Jurkat, Clone E6-1 (cell line): Measurements from ENCODE around the gene SPN.
"Not testable (repeated sequence)": the region's sequence is repeated elsewhere in the genome, so short reads cannot be mapped to it uniquely, and the experiment has no call there.

ENCODE experiments used
- DNase-seq: peaks from one replicate; pipeline ENCODE4 v3.0.0-alpha.2; 2011; ENCODE audit warnings: low read depth, low spot score
- H3K4me3 ChIP-seq: 2 replicates; pipeline ENCODE4 v1.5.1; 2011; ENCODE audit warnings: mild to moderate bottlenecking, low read length, control low read depth, moderate library complexity

Gene SPN

DNA sequence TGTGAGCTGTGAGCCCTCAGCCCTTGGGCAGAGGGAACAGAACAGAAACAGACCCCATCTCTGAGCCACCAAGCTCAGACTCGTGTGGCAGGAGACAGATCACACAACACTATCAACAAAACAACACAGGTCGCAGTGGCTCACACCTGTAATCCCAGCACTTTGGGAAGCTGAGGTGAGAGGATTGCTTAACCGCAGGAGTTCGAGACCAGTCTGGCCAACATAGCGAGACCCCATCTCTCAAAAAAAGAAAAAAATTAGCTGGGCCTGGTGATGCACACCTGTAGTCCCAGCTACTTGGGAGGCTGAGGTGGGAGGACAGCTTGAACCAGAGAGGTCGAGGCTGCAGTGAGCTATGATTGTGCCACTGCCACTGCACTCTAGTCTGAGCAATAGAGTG, 10.5 kb downstream of the SPN start:
- H3K4me3 ChIP-seq, result no peak overlapping the region
- DNase-seq, result no peak

- no peak for DNase-seq
- H3K4me3 ChIP-seq, result no peak overlapping the region
These were observed 11.1 kb downstream of the SPN start for GRCh38 chr16:29674188-29674587.

GRCh38 chr16:29675811-29676643, 13.0 kb downstream of the SPN start:
- no peak overlapping the region for H3K4me3 ChIP-seq
- DNase-seq, result peak; percentile 67

GRCh38 chr16:29676989-29677785, 14.1 kb downstream of the SPN start:
- no peak overlapping the region for H3K4me3 ChIP-seq
- DNase-seq, result no peak

GRCh38 chr16:29678691-29679267, 15.7 kb downstream of the SPN start, which contains the start of gene QPRT:
QPRT (plus strand) TSS chr16:29679180; CDS start chr16:29679198, 18 bp downstream.
- peak within 1 kb of the TSS; percentile 63 for H3K4me3 ChIP-seq
- DNase-seq, result no peak

- DNase-seq, result no peak
- H3K4me3 ChIP-seq, result peak overlapping the region; percentile 63
These were observed 17.1 kb downstream of the SPN start for GRCh38 chr16:29680180-29680598.

DNA sequence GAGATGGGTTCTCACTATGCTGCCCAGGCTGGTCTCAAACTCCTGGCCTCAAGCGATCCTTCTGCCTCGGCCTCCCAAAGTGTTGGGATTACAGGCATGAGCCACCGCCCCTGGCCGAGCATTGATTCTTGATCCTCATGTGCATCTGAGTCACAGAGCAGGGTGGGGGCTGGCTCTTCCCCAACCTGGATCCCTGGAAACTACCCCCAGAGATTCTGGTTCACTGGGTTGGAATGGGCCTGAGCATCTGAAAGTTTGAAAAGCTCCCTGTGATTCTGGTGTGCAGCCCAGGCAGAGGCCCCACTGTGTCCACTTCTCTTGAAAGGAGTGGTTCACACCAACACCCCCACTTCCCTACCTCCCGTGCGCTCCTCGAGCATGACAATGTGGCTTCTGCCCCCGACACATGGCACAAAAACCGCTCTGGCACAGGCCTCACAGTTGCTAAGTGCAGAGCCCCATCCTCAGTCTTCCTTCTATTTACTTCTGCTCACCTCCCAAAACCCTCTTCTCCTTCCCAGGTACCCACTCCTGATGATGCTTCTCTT, 20.6 kb downstream of the SPN start:
- no peak overlapping the region for H3K4me3 ChIP-seq
- DNase-seq, result no peak

DNA sequence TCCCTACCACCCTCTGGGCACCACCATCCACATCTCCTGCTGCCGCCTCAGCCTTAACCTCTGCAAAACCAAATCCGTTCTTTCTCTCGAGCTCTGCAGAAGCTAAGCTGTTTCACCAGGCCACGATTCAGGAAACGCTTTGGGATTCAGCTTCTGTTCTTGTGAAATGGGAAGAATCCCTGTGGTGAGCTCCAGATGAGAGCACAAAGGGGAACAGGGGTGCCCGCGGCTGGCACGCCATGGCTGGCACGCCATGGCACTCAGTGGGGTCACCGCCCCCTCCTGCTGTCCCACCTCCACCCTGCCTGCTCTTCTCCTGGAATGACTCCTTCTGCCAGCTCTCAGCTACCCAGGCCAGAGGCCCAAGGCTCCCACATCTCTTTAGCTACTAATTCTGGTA, 21.6 kb downstream of the SPN start:
- DNase-seq, result no peak
- H3K4me3 ChIP-seq, result no peak overlapping the region

- DNase-seq, result no peak
- H3K4me3 ChIP-seq, result no peak overlapping the region
These were observed 23.8 kb downstream of the SPN start for GRCh38 chr16:29686740-29687332.

GRCh38 chr16:29687755-29688154, 24.7 kb downstream of the SPN start:
- DNase-seq, result no peak
- H3K4me3 ChIP-seq, result no peak overlapping the region

GRCh38 chr16:29688172-29688571, 25.1 kb downstream of the SPN start:
- H3K4me3 ChIP-seq, result no peak overlapping the region
- no peak for DNase-seq

DNA sequence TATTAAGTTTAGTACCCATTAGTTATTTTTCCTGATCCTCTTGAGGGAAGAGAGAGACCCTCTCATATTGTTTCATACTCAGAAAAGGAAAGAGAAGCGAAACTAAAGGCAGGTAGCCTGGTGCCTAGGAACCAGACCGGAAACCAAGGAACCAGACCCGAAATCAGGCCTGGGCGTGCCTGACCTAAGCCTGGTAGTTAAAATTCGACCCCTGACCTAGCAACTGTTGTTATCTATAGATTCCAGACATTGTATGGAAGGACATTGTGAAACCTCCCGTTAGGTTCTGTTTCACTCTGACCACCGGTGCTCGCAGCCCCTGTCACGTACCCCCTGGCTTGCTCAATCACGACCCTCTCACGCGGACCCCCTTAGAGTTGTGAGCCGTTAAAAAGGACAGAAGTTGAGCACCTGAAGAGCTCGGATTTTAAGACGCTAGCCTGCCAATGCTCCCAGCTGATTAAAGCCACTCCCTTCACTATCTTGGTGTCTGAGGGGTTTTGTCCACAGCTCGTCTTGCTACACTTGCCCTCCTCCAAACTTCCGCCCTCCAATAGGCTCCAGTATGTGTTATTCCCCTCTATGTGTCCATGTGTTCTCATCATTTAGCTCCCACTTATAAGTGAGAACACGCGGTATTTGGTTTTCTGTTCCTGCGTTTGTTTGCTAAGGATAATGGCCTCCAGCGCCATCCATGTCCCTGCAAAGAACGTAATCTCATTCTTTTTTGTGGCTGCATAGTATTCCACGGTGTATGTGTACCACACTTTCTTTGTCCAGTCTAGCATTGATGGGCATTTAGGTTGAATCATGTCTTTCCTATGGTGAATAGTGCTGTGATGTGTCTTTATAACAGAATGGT, 26.7 kb downstream of the SPN start:
- not testable (repeated sequence) for DNase-seq

DNA sequence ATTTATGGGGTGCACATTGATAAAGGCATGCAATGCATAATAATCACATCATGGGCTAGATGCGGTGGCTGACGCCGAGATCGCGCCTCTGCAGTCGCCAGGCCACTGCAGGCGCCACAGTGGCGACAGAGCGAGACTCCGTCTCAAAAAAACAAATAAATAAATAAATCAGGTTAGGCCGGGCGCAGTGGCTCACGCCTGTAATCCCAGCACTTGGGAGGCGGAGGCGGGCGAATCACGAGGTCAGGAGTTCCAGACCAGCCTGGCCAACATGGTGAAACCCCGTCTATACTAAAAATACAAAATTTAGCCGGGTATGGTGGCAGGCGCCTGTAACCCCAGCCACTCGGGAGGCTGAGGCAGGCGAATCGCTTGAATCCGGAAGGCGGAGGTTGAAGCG, 29.6 kb downstream of the SPN start:
- DNase-seq, result not testable (repeated sequence)

More for the DNA sequence above, 26.7 kb downstream of the SPN start:
- not testable (repeated sequence) for H3K4me3 ChIP-seq

GRCh38 chr16:29694384-29695195, 31.5 kb downstream of the SPN start:
- H3K4me3 ChIP-seq, result no peak overlapping the region
- DNase-seq, result no peak

More for the DNA sequence above, 29.6 kb downstream of the SPN start:
- not testable (repeated sequence) for H3K4me3 ChIP-seq

- H3K4me3 ChIP-seq, DNase-seq: not testable (repeated sequence)
These were observed 32.6 kb downstream of the SPN start for GRCh38 chr16:29695675-29696074.

DNA sequence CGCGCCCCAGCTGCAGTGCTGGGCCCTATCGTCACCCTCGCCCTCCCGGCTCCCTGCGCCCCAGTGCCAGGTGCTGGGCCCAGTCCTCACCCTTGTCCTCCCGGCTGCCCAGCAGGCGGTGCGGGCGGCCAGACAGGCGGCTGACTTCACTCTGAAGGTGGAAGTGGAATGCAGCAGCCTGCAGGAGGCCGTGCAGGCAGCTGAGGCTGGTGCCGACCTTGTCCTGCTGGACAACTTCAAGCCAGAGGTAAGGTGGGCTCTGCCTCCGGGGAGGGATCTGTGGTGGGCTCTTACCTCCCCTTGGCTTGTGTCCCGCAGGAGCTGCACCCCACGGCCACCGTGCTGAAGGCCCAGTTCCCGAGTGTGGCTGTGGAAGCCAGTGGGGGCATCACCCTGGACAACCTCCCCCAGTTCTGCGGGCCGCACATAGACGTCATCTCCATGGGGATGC, 33.9 kb downstream of the SPN start:
- DNase-seq, result no peak
- H3K4me3 ChIP-seq, result no peak overlapping the region

DNA sequence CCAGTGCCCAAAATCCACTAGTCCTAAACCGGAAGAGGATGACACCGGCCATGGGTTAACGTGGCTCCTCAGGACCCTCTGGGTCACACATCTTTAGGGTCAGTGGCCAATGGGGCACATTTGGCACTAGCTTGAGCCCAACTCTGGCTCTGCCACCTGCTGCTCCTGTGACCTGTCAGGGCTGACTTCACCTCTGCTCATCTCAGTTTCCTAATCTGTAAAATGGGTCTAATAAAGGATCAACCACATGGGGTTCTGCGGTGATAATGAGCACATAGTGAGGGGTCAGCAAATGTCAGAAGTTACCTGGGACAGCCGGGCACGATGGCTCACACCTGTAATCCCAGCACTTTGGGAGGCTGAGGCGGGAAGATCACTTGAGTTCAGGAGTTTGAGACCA, 34.3 kb downstream of the SPN start:
- DNase-seq, result no peak
- no peak overlapping the region for H3K4me3 ChIP-seq
